K562 (cell line): Measurements from ENCODE around the gene HLA-E. TPM values are rescaled to one million over a fixed set of nuclear protein-coding genes. Genes with fewer than 3 reads are reported as not detected.

Experiments used
- ATAC-seq: fragments of 200-7000 bp; cut with Tn5 transposase; 3 replicates; pipeline ENCODE4 v1.9.1; 2020; ENCODE audit warnings: moderate library complexity
- BruUV-seq: library from RNA; stranded (reverse); fragments of 400-500 nt; replicated peaks from 2 replicates; lab custom pipeline; 2021; lab: Mats Ljungman, UMichigan
- CTCF ChIA-PET: fragments of 300-600 bp; formaldehyde crosslinking; extraction: SDS; loops from one replicate; lab custom pipeline; 2021; ENCODE audit warnings: low intra/inter-chr PET ratio; lab: Yijun Ruan, JAX
- POLR2A ChIA-PET: fragments of 300-600, 350-650 bp; sonication (Branson Sonifier 250); formaldehyde crosslinking; extraction: SDS; loops from one replicate; lab custom pipeline; 2021; ENCODE audit warnings: antibody characterized with exemption, inconsistent platforms; lab: Yijun Ruan, JAX
- DNase-seq, 4 experiments: peaks; one replicate each; pipeline versions ENCODE4 v3.0.0 to v3.0.0-alpha.2; 2011 to 2018; ENCODE audit warnings: low spot score in 3 of 4, mixed read lengths in 3 of 4; ENCODE audit errors: extremely low read depth in 1 of 4
- FAIRE-seq: peaks from 2 replicates; lab custom pipeline; 2011; peaks lifted over from hg19 to GRCh38; lab: Jason Lieb, UNC
- H2AFZ ChIP-seq: 2 replicates; pipeline ENCODE4 v1.6.0; 2011; ENCODE audit warnings: low read depth, low read length, control low read depth, inconsistent platforms
- H3K27ac ChIP-seq: fragments of 200-600 bp; 3 replicates; pipeline ENCODE4 v1.8.0; 2011; ENCODE audit warnings: low read depth, mild to moderate bottlenecking, control low read depth, inconsistent platforms, low read length, moderate library complexity, mixed read lengths; ENCODE audit errors: extremely low read depth
- H3K27me3 ChIP-seq, 2 experiments: fragments of 300-600 bp in 1 of 2; 2 replicates in 1 of 2; 3 replicates in 1 of 2; pipeline versions ENCODE4 v1.6.0 to v1.8.0; 2011; ENCODE audit warnings: inconsistent platforms in 2 of 2, low read length in 2 of 2, mild to moderate bottlenecking in 1 of 2, mixed read lengths in 1 of 2, moderate library complexity in 1 of 2; ENCODE audit not compliant: control insufficient read depth in 2 of 2, insufficient read depth in 2 of 2
- H3K36me3 ChIP-seq: fragments of 300-600 bp; 3 replicates; pipeline ENCODE4 v1.8.0; 2011; ENCODE audit warnings: mild to moderate bottlenecking, low read length, inconsistent platforms; ENCODE audit not compliant: control insufficient read depth, insufficient read depth
- H3K4me1 ChIP-seq, 2 experiments: fragments of 200-600 bp in 1 of 2; replicated peaks in 1 of 2; 2 replicates in 1 of 2; 3 replicates in 1 of 2; pipeline versions ENCODE4 v1.5.1 to v1.8.0; 2011; ENCODE audit warnings: inconsistent platforms in 2 of 2, low read length in 2 of 2, mild to moderate bottlenecking in 1 of 2, mixed read lengths in 1 of 2, moderate library complexity in 1 of 2; ENCODE audit not compliant: control insufficient read depth in 2 of 2, insufficient read depth in 2 of 2
- H3K4me2 ChIP-seq: 2 replicates; pipeline ENCODE4 v1.6.1; 2011; ENCODE audit warnings: low read length, control low read depth, inconsistent platforms, mixed read lengths; ENCODE audit not compliant: insufficient read depth
- H3K4me3 ChIP-seq: fragments of 200-600 bp; sonication (generic), shearing (Covaris generic); 2 replicates; pipeline ENCODE4 v1.5.1; 2016; ENCODE audit warnings: control low read depth, inconsistent platforms
- H3K79me2 ChIP-seq: fragments of 200-600 bp; 3 replicates; pipeline ENCODE4 v1.8.0; 2011; ENCODE audit warnings: low read length, inconsistent platforms; ENCODE audit not compliant: control insufficient read depth, insufficient read depth
- H3K9ac ChIP-seq, 2 experiments: 2 replicates each; pipeline versions ENCODE4 v1.6.0 to v1.6.1; 2011; ENCODE audit warnings: low read depth in 2 of 2, low read length in 2 of 2, control low read depth in 1 of 2, inconsistent platforms in 1 of 2, mild to moderate bottlenecking in 1 of 2, mixed read lengths in 1 of 2; ENCODE audit not compliant: insufficient read depth in 1 of 2
- H3K9me1 ChIP-seq: one replicate; pipeline ENCODE4 v1.6.0; 2011; ENCODE audit warnings: inconsistent platforms, mild to moderate bottlenecking, low read length, moderate library complexity; ENCODE audit not compliant: control insufficient read depth, insufficient read depth
- H3K9me3 ChIP-seq: replicated peaks from 2 replicates; pipeline ENCODE4 v1.5.1; 2011; ENCODE audit warnings: low read depth, low read length, inconsistent platforms; ENCODE audit not compliant: control insufficient read depth, insufficient read depth
- H4K20me1 ChIP-seq: replicated peaks from 2 replicates; pipeline ENCODE4 v1.6.1; 2011; ENCODE audit warnings: low read length, inconsistent platforms, mixed read lengths; ENCODE audit not compliant: control insufficient read depth, insufficient read depth
- ARID2 ChIP-seq: fragments of 450-650 bp; IDR thresholded peaks from 2 replicates; pipeline ENCODE4 v1.6.1; 2017; ENCODE audit warnings: antibody characterized with exemption, mild to moderate bottlenecking
- CBX1 ChIP-seq: sonication (generic); IDR thresholded peaks from 2 replicates; pipeline ENCODE4 v1.6.1; 2016; ENCODE audit warnings: antibody characterized with exemption, low read depth, mild to moderate bottlenecking
- CREM ChIP-seq: IDR thresholded peaks from 2 replicates; pipeline ENCODE4 v1.6.1; 2014; ENCODE audit warnings: antibody characterized with exemption, low read depth
- EP300 ChIP-seq: IDR thresholded peaks from 2 replicates; pipeline ENCODE4 v1.6.1; 2012; ENCODE audit warnings: low read length, improper control_type of control experiment
- GABPB2 ChIP-seq: fragments of 250-450 bp; sonication (Bioruptor Pico); conservative IDR thresholded peaks from 2 replicates; pipeline ENCODE4 v1.5.1; 2021; ENCODE audit warnings: mild to moderate bottlenecking
- HMG20A ChIP-seq: fragments of 450-650 bp; formaldehyde crosslinking; conservative IDR thresholded peaks from 2 replicates; pipeline ENCODE4 v1.4.0; 2020; ENCODE audit warnings: mild to moderate bottlenecking, mixed read lengths
- MBD1 ChIP-seq: fragments of 250-450 bp; sonication (Bioruptor Pico); IDR thresholded peaks from 2 replicates; pipeline ENCODE4 v1.8.0; 2022; ENCODE audit warnings: inconsistent platforms
- POLR2G ChIP-seq: fragments of 200-400 bp; formaldehyde crosslinking; IDR thresholded peaks from 2 replicates; pipeline ENCODE4 v1.6.1; 2017; ENCODE audit warnings: low read depth, mild to moderate bottlenecking, antibody characterized with exemption, low read length, moderate library complexity
- SRSF9 ChIP-seq: fragments of 200-400 bp; formaldehyde crosslinking; IDR thresholded peaks from 2 replicates; pipeline ENCODE4 v1.6.1; 2017; ENCODE audit warnings: low read depth, low read length, borderline replicate concordance
- TEAD2 ChIP-seq: fragments of 450-650 bp; IDR thresholded peaks from 2 replicates; pipeline ENCODE4 v1.6.1; 2016; ENCODE audit warnings: missing genetic modification characterization, control low read depth, missing compliant biosample characterization
- WHSC1 ChIP-seq: IDR thresholded peaks from one replicate; pipeline ENCODE4 v1.6.1; 2012; ENCODE audit warnings: low read length, control low read depth, inconsistent platforms
- ZNF324 ChIP-seq: fragments of 250-450 bp; sonication (Bioruptor Pico); IDR thresholded peaks from 2 replicates; pipeline ENCODE4 v1.4.0; 2020; ENCODE audit warnings: mild to moderate bottlenecking
- WGBS: fragments of 100-300 bp; shearing (Covaris generic); methylation state at CpG from one replicate; pipeline ENCODE4 v1.1.6; 2016; ENCODE audit warnings: low coverage, mixed read lengths; ENCODE audit not compliant: insufficient coverage; ENCODE audit errors: missing lambda C conversion rate; 5-methylcytosine and 5-hydroxymethylcytosine counted together
- in situ Hi-C: fragments of 300-500 bp; cut with MboI; formaldehyde crosslinking; loops from 4 replicates; pipeline ENCODE4 v1.15.0; 2018; ENCODE audit warnings: inconsistent platforms, mixed read lengths
- intact Hi-C: fragments of 100-400 bp; cut with micrococcal nuclease; formaldehyde crosslinking; loops from 2 replicates; pipeline ENCODE4 v1.14.2; 2022
- polyA plus RNA-seq, 8 experiments: library from polyadenylated mRNA; depleted of rRNA in 4 of 8; stranded (reverse) in 5 of 8; unstranded in 3 of 8; fragments of >200 nt; fragmentation: Nextera tagmentation in 2 of 8; fragmentation: Illumina TruSeq in 1 of 8; extraction: Ambion mirVana in 2 of 8; extraction: Trizol in 1 of 8; gene quantifications; 2 replicates each; pipeline versions ENCODE4 v1.2.1 to v1.2.3, GENCODE V29; 2011 to 2014; ENCODE audit warnings: inconsistent platforms in 1 of 8, missing spikeins in 1 of 8
- total RNA-seq, 7 experiments: library from RNA; depleted of rRNA in 6 of 7; stranded (reverse); fragments of >200 nt in 6 of 7; fragmentation: Illumina TruSeq in 2 of 7; extraction: Trizol in 2 of 7; gene quantifications; 2 replicates each; pipeline versions ENCODE4 v1.2.1 to v1.2.3, GENCODE V29; 2011 to 2021; ENCODE audit warnings: low replicate concordance in 1 of 7
- TF ChIP-seq, protein P1 (sequence below): fragments of 450-650 bp; IDR thresholded peaks from 2 replicates; pipeline ENCODE4 v1.6.1; 2016; ENCODE audit warnings: low read depth

The HLA-E gene
- total and polyA plus RNA-seq, 9 of the 15 experiments (the other 6 are each of a cell fraction or from before 2014, with no cell fraction given): 3.2 to 39.9 (median 26.8) TPM

DNA sequence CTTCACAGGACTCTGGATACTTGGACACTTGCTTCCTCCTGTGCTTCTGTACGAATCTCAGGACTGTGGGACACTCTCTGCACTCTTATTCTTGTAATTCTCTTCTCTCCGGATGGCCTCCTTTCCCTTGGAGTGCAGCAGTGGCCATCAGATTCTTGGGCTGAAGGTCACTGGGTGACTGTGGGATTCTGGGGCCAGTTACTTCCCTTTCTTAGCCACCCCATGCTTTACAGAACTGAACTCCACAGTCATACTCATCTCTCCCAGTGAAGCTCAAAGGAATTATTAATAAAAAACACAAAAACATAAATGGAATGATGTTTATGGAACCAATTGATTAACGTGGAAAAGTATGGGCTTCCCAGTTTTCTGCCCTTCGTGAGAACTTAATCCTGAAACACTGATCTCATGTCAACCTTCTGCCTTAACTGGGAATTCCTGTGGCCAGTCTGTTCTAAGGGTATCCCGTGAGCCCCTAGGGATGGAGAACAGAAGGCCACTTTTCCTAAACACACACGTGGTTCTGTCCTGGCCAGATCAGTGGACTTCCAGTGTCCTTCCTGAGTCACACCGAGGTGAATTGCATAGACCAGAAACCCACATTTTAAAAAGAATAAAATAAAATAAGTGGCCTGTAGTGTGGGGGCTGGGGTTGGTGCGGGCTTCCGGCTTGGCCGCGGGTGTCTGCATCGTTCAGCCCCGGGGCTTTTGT lies 23.6 kb upstream of the HLA-E start:
- DNase-seq (no peak), ATAC-seq (no peak; the same call in 2 of the 3 replicates), FAIRE-seq (no peak)
- no peaks in the 10 kb centered on the region for H3K36me3 ChIP-seq
- in situ Hi-C loops: no loop called here
- peak overlapping the region in 1 of 2 experiments; percentile 60; a peak in 2 of 4 replicates for H3K9ac ChIP-seq
- H3K9me1 ChIP-seq: no peaks in the 10 kb centered on the region
- peak overlapping the region; percentile 35; the same call in 1 of the 2 replicates for H3K4me3 ChIP-seq
- CTCF ChIA-PET: no interaction called here
- intact Hi-C loops: no loop called here
- H4K20me1 ChIP-seq: no peaks in the 10 kb centered on the region
- 7% methylated on average over 13 of the region's 13 CpGs for WGBS
- H3K4me2 ChIP-seq: peak overlapping the region; percentile 57
- H3K27me3 ChIP-seq: peaks cover 62 to 65% of the 10 kb centered on the region in 2 experiments
- no peak overlapping the region for H3K27ac ChIP-seq
- H2AFZ ChIP-seq: no peak overlapping the region
- no peaks in the 10 kb centered on the region for H3K9me3 ChIP-seq
- no TSS peak for BruUV-seq
- peaks cover 6 to 21% of the 10 kb centered on the region in 2 experiments; a peak in 2 of 5 replicates for H3K4me1 ChIP-seq
- H3K79me2 ChIP-seq: no peaks in the 10 kb centered on the region
- POLR2A ChIA-PET: interaction anchor here (0.6 to 1.6 kb wide), 5 partner anchors 9 to 1931 kb away, joined by 3 to 9 read pairs (median 4); no protein-coding TSS in a partner anchor
- TF ChIP-seq EP300 (no peak), HMG20A (CRISPR knock-in tag) (no peak), POLR2G (no peak), SRSF9 (no peak), MBD1 (no peak), CBX1 (no peak), ARID2 (no peak), GABPB2 (no peak), TEAD2 (no peak), CREM (no peak), ZNF324 (no peak), WHSC1 (no peak)
- TF ChIP-seq, protein P1, sequence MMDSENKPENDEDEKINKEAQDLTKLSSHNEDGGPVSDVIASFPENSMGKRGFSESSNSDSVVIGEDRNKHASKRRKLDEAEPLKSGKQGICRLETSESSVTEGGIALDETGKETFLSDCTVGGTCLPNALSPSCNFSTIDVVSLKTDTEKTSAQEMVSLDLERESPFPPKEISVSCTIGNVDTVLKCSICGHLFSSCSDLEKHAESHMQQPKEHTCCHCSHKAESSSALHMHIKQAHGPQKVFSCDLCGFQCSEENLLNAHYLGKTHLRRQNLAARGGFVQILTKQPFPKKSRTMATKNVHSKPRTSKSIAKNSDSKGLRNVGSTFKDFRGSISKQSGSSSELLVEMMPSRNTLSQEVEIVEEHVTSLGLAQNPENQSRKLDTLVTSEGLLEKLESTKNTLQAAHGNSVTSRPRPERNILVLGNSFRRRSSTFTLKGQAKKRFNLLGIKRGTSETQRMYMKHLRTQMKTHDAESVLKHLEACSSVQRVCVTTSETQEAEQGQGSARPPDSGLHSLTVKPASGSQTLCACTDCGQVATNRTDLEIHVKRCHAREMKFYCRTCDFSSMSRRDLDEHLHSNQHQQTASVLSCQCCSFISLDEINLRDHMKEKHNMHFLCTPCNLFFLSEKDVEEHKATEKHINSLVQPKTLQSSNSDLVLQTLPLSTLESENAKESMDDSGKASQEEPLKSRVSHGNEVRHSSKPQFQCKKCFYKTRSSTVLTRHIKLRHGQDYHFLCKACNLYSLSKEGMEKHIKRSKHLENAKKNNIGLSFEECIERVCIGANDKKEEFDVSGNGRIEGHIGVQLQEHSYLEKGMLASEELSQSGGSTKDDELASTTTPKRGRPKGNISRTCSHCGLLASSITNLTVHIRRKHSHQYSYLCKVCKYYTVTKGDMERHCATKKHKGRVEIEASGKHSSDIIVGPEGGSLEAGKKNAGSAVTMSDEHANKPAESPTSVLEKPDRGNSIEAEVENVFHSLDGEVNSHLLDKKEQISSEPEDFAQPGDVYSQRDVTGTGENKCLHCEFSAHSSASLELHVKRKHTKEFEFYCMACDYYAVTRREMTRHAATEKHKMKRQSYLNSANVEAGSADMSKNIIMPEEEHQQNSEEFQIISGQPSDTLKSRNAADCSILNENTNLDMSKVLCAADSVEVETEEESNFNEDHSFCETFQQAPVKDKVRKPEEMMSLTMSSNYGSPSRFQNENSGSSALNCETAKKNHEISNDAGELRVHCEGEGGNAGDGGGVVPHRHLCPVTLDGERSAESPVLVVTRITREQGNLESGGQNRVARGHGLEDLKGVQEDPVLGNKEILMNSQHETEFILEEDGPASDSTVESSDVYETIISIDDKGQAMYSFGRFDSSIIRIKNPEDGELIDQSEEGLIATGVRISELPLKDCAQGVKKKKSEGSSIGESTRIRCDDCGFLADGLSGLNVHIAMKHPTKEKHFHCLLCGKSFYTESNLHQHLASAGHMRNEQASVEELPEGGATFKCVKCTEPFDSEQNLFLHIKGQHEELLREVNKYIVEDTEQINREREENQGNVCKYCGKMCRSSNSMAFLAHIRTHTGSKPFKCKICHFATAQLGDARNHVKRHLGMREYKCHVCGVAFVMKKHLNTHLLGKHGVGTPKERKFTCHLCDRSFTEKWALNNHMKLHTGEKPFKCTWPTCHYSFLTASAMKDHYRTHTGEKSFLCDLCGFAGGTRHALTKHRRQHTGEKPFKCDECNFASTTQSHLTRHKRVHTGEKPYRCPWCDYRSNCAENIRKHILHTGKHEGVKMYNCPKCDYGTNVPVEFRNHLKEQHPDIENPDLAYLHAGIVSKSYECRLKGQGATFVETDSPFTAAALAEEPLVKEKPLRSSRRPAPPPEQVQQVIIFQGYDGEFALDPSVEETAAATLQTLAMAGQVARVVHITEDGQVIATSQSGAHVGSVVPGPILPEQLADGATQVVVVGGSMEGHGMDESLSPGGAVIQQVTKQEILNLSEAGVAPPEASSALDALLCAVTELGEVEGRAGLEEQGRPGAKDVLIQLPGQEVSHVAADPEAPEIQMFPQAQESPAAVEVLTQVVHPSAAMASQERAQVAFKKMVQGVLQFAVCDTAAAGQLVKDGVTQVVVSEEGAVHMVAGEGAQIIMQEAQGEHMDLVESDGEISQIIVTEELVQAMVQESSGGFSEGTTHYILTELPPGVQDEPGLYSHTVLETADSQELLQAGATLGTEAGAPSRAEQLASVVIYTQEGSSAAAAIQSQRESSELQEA: no peak
